WERI-Rb-1 (cell line): ENCODE measurements around the gene BNC2.
A peak's percentile ranks its signal among the peaks of the same experiment; 100 is the strongest.
"Not testable (repeated sequence)": the region's sequence is repeated elsewhere in the genome, so short reads cannot be mapped to it uniquely, and the experiment has no call there.

Experiments used
- DNase-seq: peaks from one replicate; pipeline ENCODE4 v3.0.0-alpha.2; 2020
- H3K27ac ChIP-seq: fragments of 250-450 bp; sonication (Bioruptor Pico); 2 replicates; pipeline ENCODE4 v1.5.1; 2020; ENCODE audit warnings: mild to moderate bottlenecking, moderate library complexity
- H3K27me3 ChIP-seq: fragments of 250-450 bp; sonication (Bioruptor Pico); 2 replicates; pipeline ENCODE4 v1.5.1; 2021; ENCODE audit warnings: mild to moderate bottlenecking, low read depth, moderate library complexity; ENCODE audit not compliant: insufficient read depth, severe bottlenecking
- H3K36me3 ChIP-seq: fragments of 250-450 bp; sonication (Bioruptor Pico); 2 replicates; pipeline ENCODE4 v1.5.1; 2020; ENCODE audit warnings: mild to moderate bottlenecking, moderate library complexity
- H3K4me3 ChIP-seq: 2 replicates; pipeline ENCODE4 v1.5.1; 2011; ENCODE audit warnings: low read depth, mild to moderate bottlenecking, control low read depth, low read length
- H3K9me3 ChIP-seq: fragments of 250-450 bp; sonication (Bioruptor Pico); 2 replicates; pipeline ENCODE4 v1.5.1; 2021; ENCODE audit warnings: mild to moderate bottlenecking, moderate library complexity; ENCODE audit not compliant: severe bottlenecking
- CTCF ChIP-seq: IDR thresholded peaks from 2 replicates; pipeline ENCODE4 v1.5.1; 2011; ENCODE audit warnings: low read depth, mild to moderate bottlenecking, control low read depth, inconsistent platforms, low read length

The BNC2 gene, protein sequence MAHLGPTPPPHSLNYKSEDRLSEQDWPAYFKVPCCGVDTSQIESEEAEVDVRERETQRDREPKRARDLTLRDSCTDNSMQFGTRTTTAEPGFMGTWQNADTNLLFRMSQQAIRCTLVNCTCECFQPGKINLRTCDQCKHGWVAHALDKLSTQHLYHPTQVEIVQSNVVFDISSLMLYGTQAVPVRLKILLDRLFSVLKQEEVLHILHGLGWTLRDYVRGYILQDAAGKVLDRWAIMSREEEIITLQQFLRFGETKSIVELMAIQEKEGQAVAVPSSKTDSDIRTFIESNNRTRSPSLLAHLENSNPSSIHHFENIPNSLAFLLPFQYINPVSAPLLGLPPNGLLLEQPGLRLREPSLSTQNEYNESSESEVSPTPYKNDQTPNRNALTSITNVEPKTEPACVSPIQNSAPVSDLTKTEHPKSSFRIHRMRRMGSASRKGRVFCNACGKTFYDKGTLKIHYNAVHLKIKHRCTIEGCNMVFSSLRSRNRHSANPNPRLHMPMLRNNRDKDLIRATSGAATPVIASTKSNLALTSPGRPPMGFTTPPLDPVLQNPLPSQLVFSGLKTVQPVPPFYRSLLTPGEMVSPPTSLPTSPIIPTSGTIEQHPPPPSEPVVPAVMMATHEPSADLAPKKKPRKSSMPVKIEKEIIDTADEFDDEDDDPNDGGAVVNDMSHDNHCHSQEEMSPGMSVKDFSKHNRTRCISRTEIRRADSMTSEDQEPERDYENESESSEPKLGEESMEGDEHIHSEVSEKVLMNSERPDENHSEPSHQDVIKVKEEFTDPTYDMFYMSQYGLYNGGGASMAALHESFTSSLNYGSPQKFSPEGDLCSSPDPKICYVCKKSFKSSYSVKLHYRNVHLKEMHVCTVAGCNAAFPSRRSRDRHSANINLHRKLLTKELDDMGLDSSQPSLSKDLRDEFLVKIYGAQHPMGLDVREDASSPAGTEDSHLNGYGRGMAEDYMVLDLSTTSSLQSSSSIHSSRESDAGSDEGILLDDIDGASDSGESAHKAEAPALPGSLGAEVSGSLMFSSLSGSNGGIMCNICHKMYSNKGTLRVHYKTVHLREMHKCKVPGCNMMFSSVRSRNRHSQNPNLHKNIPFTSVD

GRCh38 chr9:16870596-16871335 is at the start of gene BNC2:
Gene BNC2 (minus strand): TSS chr9:16870670. CDS start chr9:16870648, 22 bp downstream.
- peak; percentile 53 for DNase-seq
- Histone ChIP-seq H3K27ac (no peak within 1 kb of the TSS), H3K36me3 (no peaks in the 10 kb centered on the region), H3K4me3 (peak within 1 kb of the TSS; percentile 65), H3K27me3 (peaks cover 9% of the 10 kb centered on the region), H3K9me3 (no peaks in the 10 kb centered on the region)
- no peak for TF ChIP-seq CTCF

GRCh38 chr9:16918920-16919319 is 48.5 kb upstream of the BNC2 start:
- no peaks in the 10 kb centered on the region for H3K36me3 ChIP-seq
- no peak for DNase-seq
- no peak overlapping the region for H3K27ac ChIP-seq
- no peaks in the 10 kb centered on the region for H3K9me3 ChIP-seq
- no peaks in the 10 kb centered on the region for H3K27me3 ChIP-seq
- TF ChIP-seq CTCF, result no peak
- H3K4me3 ChIP-seq, result no peak overlapping the region

- Histone ChIP-seq H3K4me3 (no peak overlapping the region), H3K36me3 (no peaks in the 10 kb centered on the region), H3K27ac (no peak overlapping the region), H3K27me3 (no peaks in the 10 kb centered on the region), H3K9me3 (no peaks in the 10 kb centered on the region)
- DNase-seq, result no peak
- no peak for TF ChIP-seq CTCF
These were observed 44.8 kb upstream of the BNC2 start for GRCh38 chr9:16915126-16915831.

DNA sequence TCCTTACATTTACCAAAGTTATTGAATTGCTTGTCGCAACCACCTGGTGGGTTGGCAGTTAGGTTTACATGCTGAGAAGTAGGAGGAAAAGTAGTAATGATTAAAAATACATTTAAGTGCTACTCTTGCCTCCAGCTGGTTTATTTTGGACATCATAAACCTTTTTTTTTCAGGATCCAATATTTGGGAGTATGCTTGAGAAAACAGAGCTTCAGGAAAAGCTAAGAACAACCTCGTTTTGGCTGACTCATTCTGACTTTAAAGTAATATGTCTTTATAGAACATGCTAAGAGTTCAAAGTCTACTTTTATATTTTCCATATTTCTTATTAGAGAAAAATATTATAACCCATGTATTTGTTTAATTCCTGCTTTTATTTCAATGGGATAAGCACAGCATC is 41.7 kb upstream of the BNC2 start:
- Histone ChIP-seq H3K27me3 (no peaks in the 10 kb centered on the region), H3K9me3 (no peaks in the 10 kb centered on the region), H3K27ac (no peak overlapping the region), H3K4me3 (no peak overlapping the region), H3K36me3 (no peaks in the 10 kb centered on the region)
- no peak for TF ChIP-seq CTCF
- DNase-seq, result no peak

DNA sequence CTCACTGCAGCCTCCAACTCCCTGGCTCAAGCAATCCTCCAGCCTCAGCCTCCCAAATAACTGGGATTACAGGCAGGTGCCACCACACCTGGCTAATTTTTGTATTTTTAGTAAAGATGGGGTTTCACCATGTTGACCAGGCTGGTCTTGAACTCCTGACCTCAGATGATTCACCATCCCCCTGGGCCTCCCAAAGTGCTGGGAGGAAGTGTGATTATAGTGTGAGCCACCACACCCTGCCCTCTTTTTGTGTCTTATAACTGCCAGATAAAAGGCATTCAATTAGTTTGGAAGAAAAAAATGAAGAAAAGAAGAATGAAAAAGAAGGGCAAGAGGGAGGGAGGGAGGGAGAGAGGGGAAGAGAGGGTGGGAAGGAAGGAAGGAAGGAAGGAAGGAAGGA is 37.7 kb upstream of the BNC2 start:
- not testable (repeated sequence) for H3K27me3 ChIP-seq, H3K36me3 ChIP-seq, H3K9me3 ChIP-seq, H3K4me3 ChIP-seq, H3K27ac ChIP-seq, DNase-seq
